ENCODE measurements around the gene ANKRD13D.

Gene ANKRD13D

GRCh38 chr11:67261946-67262681 lies 27.0 kb upstream of the ANKRD13D start:
- no peak for DNase-seq (ENCODE audit: low read depth)

- DNase-seq (ENCODE audit: low read depth), result peak; percentile 64
Observed at GRCh38 chr11:67262731-67263675, 26.1 kb upstream of the ANKRD13D start.

GRCh38 chr11:67264260-67264659 lies 24.8 kb upstream of the ANKRD13D start:
- no peak for DNase-seq (ENCODE audit: low read depth)

GRCh38 chr11:67264877-67265632 lies 24.0 kb upstream of the ANKRD13D start:
- DNase-seq (ENCODE audit: low read depth), result no peak

DNA sequence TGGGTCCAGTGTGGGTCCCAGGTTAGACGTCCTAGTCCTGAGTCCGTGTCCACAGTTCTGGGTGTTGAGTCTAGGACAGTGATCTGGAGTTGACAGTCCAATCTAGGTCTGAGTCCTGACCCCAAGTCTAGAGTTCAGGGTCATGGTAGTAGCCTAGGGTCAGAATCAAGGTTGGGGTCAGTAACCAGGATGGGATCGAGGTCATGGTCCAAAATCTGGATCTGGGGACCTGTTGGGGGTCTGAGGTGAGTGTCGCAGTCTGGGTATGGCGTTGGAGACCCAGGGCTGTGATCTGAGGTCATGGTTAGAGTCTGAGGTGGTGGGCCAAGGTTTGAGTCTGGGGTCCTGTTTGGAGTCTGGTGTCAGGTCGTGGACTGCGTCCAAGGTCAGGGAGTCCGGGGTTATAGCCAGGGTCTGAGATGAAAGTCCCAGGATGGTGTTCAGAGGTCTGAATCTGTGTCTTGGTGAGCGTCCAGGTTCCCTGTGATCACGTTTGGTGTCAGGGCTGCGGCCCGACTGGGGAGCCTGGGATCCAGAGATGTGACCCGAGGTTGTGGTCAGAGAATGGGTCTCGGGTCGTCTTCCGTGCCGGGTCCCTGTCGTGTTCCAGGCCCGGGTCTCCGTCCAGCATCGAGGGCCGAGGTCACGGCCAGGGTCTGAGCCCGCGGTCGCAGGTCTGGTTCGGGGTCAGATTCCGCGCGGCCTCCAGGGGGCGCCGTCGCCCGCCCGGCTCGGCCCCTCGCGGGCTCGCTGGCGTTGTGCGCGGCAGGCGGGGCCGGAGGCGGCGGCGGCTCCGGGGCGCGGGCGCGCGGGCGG lies 23.3 kb upstream of the ANKRD13D start:
- peak; percentile 68 for DNase-seq (ENCODE audit: low read depth)

DNA sequence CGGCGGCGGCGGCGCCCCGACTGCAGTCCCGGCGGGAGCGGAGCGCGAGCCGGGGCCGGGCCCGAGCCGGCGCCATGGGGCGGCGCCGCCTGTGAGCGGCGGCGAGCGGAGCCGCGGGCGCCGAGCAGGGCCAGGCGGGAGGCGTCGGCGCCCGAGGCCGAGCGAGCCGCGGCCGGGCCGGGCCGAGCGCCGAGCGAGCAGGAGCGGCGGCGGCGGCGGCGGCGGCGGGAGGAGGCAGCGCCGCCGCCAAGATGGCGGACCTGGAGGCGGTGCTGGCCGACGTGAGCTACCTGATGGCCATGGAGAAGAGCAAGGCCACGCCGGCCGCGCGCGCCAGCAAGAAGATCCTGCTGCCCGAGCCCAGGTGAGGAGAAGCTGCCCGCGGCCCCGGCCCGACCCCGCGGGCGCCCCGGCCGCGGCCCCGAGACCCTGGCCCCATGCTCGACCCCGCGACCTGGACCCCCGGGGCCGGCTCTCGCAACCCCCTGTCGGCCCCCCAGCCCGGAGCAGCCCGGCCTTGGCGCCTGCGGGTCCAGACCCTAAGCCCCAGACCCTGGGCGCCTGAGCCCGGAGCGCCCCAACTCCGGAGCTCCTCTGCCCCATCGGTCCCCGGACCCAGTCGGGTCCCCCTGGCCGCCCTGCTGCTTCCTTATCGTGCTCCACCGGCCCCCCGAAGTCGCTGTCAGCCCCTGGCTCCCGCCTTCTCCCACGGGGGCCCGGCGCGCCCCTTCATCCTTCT lies 22.5 kb upstream of the ANKRD13D start, which contains the start of gene GRK2:
GRK2 (plus strand) TSS at position 25 of the 739 bp plus-strand sequence; CDS start at position 252, 227 bp downstream.
- DNase-seq (ENCODE audit: low read depth), result peak; percentile 32

- peak; percentile 29 for DNase-seq (ENCODE audit: low read depth)
Observed at GRCh38 chr11:67267188-67268080, 21.7 kb upstream of the ANKRD13D start.

DNA sequence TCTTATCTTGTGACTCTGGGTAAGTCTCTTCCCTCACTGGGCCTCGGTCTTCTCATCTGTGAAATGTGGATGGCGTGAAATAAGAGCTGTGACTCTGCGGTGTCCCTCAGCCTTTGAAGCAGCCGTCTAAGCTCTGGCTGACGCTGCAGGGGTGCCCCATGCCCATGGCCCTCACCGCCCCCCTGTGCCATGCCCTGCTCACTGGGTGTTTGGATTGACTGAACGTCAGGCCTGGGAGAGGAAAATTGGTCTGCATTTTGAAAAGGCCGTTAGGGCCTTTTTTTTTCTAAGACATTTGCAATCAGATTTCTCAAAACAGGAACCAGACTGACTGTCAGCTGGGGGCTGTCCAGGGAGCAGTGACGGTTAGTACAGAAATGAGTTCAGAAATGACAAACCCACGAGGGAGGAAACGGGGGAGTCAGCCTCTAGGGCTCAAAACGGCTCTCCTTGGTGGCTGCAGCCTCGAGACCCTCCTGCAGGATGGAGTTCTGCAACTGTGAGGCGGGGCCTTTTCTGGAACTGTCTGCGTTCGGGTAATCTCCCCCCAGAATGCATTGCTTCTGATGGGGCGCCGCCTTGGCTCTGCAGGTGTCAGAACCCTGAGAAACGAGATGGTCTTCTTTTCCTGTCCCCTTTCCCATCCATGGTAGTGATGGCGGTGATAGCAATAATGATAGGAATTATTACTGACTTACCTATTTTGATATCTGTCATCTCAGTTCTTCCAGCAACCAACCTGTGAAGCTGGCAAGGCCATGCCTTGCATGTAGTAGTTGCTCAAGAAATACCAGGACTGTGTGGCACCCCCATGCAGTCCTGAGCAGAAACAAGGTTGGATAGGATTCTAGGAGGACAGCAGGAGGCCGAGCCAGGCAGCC lies 20.8 kb upstream of the ANKRD13D start:
- peak; percentile 39 for DNase-seq (ENCODE audit: low read depth)

- DNase-seq (ENCODE audit: low read depth), result no peak
Observed at GRCh38 chr11:67268962-67269268, 20.2 kb upstream of the ANKRD13D start.

- DNase-seq (ENCODE audit: low read depth), result no peak
Observed at GRCh38 chr11:67269401-67270255, 19.5 kb upstream of the ANKRD13D start.

DNA sequence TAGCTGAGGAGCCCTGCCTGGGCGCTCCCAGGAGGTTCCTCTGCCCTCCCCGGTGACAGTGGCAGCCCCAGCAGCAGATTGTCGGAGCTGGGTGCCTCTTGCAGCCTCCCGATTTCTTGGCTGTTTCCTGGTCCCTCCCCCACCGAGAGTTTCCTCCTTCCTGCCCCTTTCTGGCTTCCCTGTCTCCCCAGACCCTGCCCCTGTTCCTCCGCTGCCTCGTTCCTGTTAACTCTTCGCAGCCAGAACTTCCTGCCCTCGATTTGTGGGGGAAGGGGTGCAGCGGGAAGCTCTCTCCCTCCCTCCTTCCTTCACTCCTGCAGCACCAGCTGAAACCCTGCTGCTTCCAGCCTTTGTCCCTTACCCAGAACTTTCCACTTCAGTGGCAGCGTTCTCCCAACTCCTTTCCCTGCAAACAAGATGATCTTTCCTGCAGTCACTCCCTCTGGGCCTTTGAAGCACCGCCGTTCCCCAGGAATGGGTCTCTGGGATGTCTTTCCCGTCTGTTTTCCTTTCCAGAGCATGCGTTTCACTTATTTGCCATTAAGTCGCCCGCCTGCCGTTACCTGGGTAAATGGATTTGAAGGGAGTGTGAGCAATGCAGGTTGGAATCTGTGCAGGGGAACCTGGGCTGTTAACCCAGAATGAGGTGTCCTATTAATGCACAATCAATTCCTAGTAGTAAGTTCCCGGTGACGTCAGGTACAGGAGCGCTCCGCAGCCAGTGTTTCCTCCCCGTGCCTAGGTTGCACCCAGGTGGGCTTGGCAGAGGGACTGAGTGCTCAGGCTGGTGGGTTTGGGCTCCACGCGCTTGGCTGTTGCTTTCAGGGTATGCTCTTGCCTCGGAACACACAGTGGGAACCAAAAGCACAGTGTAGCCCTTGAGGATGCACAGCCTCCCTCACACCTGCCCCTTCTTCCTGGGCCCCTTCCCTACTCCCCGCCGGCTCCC lies 18.6 kb upstream of the ANKRD13D start:
- no peak for DNase-seq (ENCODE audit: low read depth)

DNA sequence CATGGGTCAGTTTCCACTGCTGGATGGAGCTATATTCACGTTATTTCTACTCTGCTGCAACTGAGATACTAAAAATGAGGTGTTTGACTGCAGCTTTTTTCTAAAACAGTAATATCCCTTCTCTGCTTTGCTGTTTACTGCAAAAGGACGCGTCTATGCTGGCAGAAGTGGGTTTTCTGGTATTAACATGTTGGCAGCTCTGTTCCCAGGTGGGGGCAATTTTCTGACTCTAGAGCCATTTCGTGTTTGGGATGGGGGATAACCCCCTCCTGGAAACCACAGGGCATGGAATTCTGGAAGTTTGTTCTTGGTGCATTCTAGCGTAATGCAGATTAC lies 17.9 kb upstream of the ANKRD13D start:
- DNase-seq (ENCODE audit: low read depth), result no peak

GRCh38 chr11:67271541-67272284 lies 17.4 kb upstream of the ANKRD13D start:
- DNase-seq (ENCODE audit: low read depth), result no peak

- DNase-seq (ENCODE audit: low read depth), result no peak
Observed at GRCh38 chr11:67272327-67273259, 16.5 kb upstream of the ANKRD13D start.

Data from T follicular helper cell (primary cell).